C4-2B (cell line): ENCODE results near the gene DGKB.

ENCODE experiments used
- CTCF ChIP-seq: fragments of 450-650 bp; conservative IDR thresholded peaks from 2 replicates; pipeline ENCODE4 v1.5.1; 2017; ENCODE audit warnings: mild to moderate bottlenecking
- ZFX ChIP-seq: fragments of 450-650 bp; IDR thresholded peaks from 2 replicates; pipeline ENCODE4 v1.6.1; 2017

GRCh38 chr7:14714161-14714728, 188.3 kb downstream of the DGKB start:
- TF ChIP-seq CTCF, result no peak
- TF ChIP-seq ZFX, result no peak
